Neuronal stem cell (in vitro differentiated cells): ENCODE measurements around the gene CMSS1.

ENCODE experiments used
- DNase-seq: peaks from one replicate; pipeline ENCODE4 v3.0.0-alpha.2; 2013; ENCODE audit warnings: low spot score
- H2AFZ ChIP-seq: one replicate; pipeline ENCODE4 v1.6.1; 2013; ENCODE audit warnings: mild to moderate bottlenecking, low read length, inconsistent platforms
- H2AK5ac ChIP-seq: 2 replicates; pipeline ENCODE4 v1.6.1; 2013; ENCODE audit warnings: low read depth, mild to moderate bottlenecking, inconsistent platforms, low read length, moderate library complexity, mixed read lengths
- H2BK120ac ChIP-seq: 2 replicates; pipeline ENCODE4 v1.6.1; 2013; ENCODE audit warnings: low read depth, mild to moderate bottlenecking, inconsistent platforms, low read length, moderate library complexity, mixed read lengths
- H2BK12ac ChIP-seq: one replicate; pipeline ENCODE4 v1.6.1; 2013; ENCODE audit warnings: low read length, inconsistent platforms
- H2BK15ac ChIP-seq: 2 replicates; pipeline ENCODE4 v1.6.1; 2013; ENCODE audit warnings: mild to moderate bottlenecking, low read length, inconsistent platforms, mixed read lengths
- H2BK5ac ChIP-seq: one replicate; pipeline ENCODE4 v1.6.1; 2013; ENCODE audit warnings: inconsistent platforms, mild to moderate bottlenecking, low read length, moderate library complexity
- H3K14ac ChIP-seq: one replicate; pipeline ENCODE4 v1.6.1; 2013; ENCODE audit warnings: low read length, inconsistent platforms
- H3K18ac ChIP-seq: 2 replicates; pipeline ENCODE4 v1.6.1; 2013; ENCODE audit warnings: low read length, inconsistent platforms
- H3K23ac ChIP-seq: 2 replicates; pipeline ENCODE4 v1.6.1; 2013; ENCODE audit warnings: low read depth, mild to moderate bottlenecking, mixed read lengths, low read length, inconsistent platforms; ENCODE audit not compliant: poor library complexity
- H3K27ac ChIP-seq: replicated peaks from 3 replicates; pipeline ENCODE4 v1.5.1; 2013; ENCODE audit warnings: low read length, inconsistent platforms
- H3K27me3 ChIP-seq, 3 experiments: 2 replicates each; pipeline ENCODE4 v1.6.1; 2013; ENCODE audit warnings: low read length in 3 of 3, mild to moderate bottlenecking in 2 of 3, inconsistent platforms in 1 of 3, low read depth in 1 of 3, mixed read lengths in 1 of 3, moderate library complexity in 1 of 3; ENCODE audit not compliant: control insufficient read depth in 3 of 3, insufficient read depth in 3 of 3
- H3K36me3 ChIP-seq, 2 donors: replicated peaks in 1 of 2; 2 replicates each; pipeline ENCODE4 v1.6.1; 2013; ENCODE audit warnings: low read length in 2 of 2; ENCODE audit not compliant: control insufficient read depth in 2 of 2, insufficient read depth in 2 of 2
- H3K4ac ChIP-seq: 2 replicates; pipeline ENCODE4 v1.6.1; 2013; ENCODE audit warnings: inconsistent platforms, mild to moderate bottlenecking, low read length, moderate library complexity
- H3K4me1 ChIP-seq, 2 donors: 1 replicate in 1 of 2; 2 replicates in 1 of 2; pipeline ENCODE4 v1.6.1; 2013; ENCODE audit warnings: low read length in 2 of 2, low read depth in 1 of 2; ENCODE audit not compliant: control insufficient read depth in 2 of 2, insufficient read depth in 1 of 2
- H3K4me2 ChIP-seq: one replicate; pipeline ENCODE4 v1.6.1; 2013; ENCODE audit warnings: mild to moderate bottlenecking, low read length, inconsistent platforms; ENCODE audit not compliant: insufficient read depth, poor library complexity, severe bottlenecking
- H3K4me3 ChIP-seq, 2 donors: 2 replicates each; pipeline ENCODE4 v1.5.1; 2013; ENCODE audit warnings: low read length in 2 of 2, mild to moderate bottlenecking in 2 of 2, inconsistent platforms in 1 of 2, moderate library complexity in 1 of 2
- H3K79me1 ChIP-seq: one replicate; pipeline ENCODE4 v1.6.1; 2013; ENCODE audit warnings: low read depth, mild to moderate bottlenecking, inconsistent platforms, low read length, moderate library complexity
- H3K9ac ChIP-seq: one replicate; pipeline ENCODE4 v1.6.1; 2013; ENCODE audit warnings: mild to moderate bottlenecking, low read depth, low read length, inconsistent platforms; ENCODE audit not compliant: poor library complexity
- H3K9me3 ChIP-seq, 2 donors: replicated peaks in 1 of 2; 2 replicates each; pipeline versions ENCODE3 to v1.6.1; 2013; ENCODE audit warnings: low read length in 2 of 2, mild to moderate bottlenecking in 2 of 2, inconsistent platforms in 1 of 2, low read depth in 1 of 2, mixed read lengths in 1 of 2, moderate library complexity in 1 of 2; ENCODE audit not compliant: control insufficient read depth in 2 of 2, insufficient read depth in 1 of 2
- H4K8ac ChIP-seq: one replicate; pipeline ENCODE4 v1.6.1; 2013; ENCODE audit warnings: low read depth, mild to moderate bottlenecking, inconsistent platforms, low read length, moderate library complexity
- H4K91ac ChIP-seq: one replicate; pipeline ENCODE4 v1.6.1; 2013; ENCODE audit warnings: low read length, low read depth, mild to moderate bottlenecking, inconsistent platforms; ENCODE audit not compliant: poor library complexity
- WGBS, 2 donors: extraction: QIAGEN DNeasy Blood & Tissue Kit; methylation state at CpG; one replicate each; pipeline ENCODE4 v1.1.7; 2013; ENCODE audit warnings: missing lambda C conversion rate in 2 of 2, mixed read lengths in 1 of 2; ENCODE audit not compliant: insufficient read length in 2 of 2, insufficient replicate concordance in 1 of 2; ENCODE audit errors: extremely low coverage in 2 of 2; 5-methylcytosine and 5-hydroxymethylcytosine counted together

The CMSS1 gene

DNA sequence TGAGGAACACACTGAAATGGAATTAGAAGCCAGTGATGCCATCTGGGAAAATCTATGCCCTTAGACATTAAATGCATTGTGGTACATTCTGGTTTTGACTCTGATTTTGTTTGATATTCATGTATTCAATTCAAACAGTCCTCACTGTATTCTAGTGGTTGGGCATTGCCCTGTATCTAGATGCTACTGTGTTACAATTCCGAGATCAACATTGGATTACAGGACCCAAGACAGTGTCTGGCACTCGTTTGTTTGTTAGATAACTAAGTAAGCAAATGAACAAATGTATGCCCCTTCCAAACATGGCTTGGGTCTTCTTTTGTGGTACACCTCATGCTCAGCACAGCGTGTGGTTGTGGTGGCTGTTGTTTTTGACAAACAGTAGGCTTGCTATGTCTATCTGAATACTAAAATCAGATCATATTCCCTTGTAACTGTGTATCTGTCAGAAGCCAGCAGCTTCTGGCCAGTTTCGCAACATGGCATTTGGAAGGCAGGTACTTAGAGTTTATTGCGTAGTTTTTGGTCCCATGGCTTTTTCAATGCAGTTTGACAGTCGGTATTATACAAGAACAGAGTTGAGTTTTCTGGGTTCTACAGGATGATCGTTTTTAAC is 290.9 kb downstream of the CMSS1 start:
- Histone ChIP-seq H3K9ac (no peak overlapping the region), H2AK5ac (no peak overlapping the region), H3K9me3 (no peaks in the 10 kb centered on the region), H3K79me1 (no peaks in the 10 kb centered on the region), H3K27me3 (no peaks in the 10 kb centered on the region), H2BK120ac (no peak overlapping the region), H3K36me3 (no peaks in the 10 kb centered on the region), H3K4ac (no peak overlapping the region), H3K23ac (no peak overlapping the region), H4K8ac (no peak overlapping the region), H3K27ac (no peak overlapping the region), H2BK15ac (no peak overlapping the region), H2AFZ (no peak overlapping the region), H2BK12ac (no peak overlapping the region), H2BK5ac (no peak overlapping the region), H3K4me2 (no peak overlapping the region), H4K91ac (no peak overlapping the region), H3K18ac (no peak overlapping the region), H3K4me3 (no peak overlapping the region), H3K4me1 (peaks cover 0 to 5% of the 10 kb centered on the region in 2 donors), H3K14ac (no peak overlapping the region)
- DNase-seq, result no peak
- WGBS, 2 donors, result no CpG with 5 or more reads among the region's 7 CpGs

DNA sequence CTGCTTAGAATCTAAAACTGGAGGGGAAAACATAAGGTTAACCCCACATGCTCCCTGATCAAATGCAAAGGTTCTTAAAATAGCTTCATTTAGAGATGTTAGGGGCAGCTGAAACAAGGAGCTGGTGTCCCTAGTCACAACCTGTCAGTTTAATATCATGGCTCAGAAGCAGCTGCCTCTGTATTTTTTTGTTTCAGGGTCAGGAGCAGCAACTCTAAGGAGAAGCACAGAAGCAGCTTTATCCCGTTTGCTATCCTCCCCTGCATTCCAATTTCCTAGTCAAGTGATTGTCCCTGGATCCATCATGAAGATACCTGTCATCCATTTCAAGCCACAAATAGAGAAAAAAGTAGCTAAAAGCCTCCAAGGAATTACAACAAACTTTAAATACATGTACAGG is 292.5 kb downstream of the CMSS1 start:
- no peak overlapping the region for H3K4ac ChIP-seq
- WGBS, 2 donors, result no CpG with 5 or more reads among the region's 1 CpG
- H2AFZ ChIP-seq, result no peak overlapping the region

DNA sequence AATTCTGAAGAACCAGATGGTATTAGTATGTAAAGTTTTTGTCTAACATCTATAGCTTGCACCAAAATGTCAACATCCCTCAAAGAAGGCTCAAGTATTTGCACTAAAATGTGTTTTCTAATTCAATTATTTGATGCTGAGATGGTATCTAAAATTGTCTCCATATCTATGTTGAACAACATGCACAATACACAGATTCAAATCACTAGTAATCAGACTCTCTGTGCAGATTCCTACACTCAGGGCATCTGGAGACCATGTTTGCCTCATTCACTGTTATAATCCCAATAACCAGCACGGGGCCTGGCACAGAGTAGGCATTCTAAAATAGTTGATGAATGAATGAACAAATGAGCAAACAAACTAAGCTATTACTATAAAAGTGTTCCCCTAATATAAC is 294.1 kb downstream of the CMSS1 start:
- WGBS, 2 donors, result no CpG with 5 or more reads among the region's 1 CpG
- Histone ChIP-seq H4K91ac (no peak overlapping the region), H3K4me1 (peaks cover 0 to 2% of the 10 kb centered on the region in 2 donors), H2BK5ac (no peak overlapping the region), H3K4me2 (no peak overlapping the region), H3K18ac (no peak overlapping the region), H3K14ac (no peak overlapping the region), H3K27ac (no peak overlapping the region), H3K4ac (no peak overlapping the region), H3K4me3 (no peak overlapping the region), H3K23ac (no peak overlapping the region), H4K8ac (no peak overlapping the region), H2BK12ac (no peak overlapping the region), H2BK15ac (no peak overlapping the region), H2BK120ac (no peak overlapping the region), H3K9me3 (no peaks in the 10 kb centered on the region), H2AK5ac (no peak overlapping the region), H3K9ac (no peak overlapping the region), H3K27me3 (no peaks in the 10 kb centered on the region), H3K79me1 (no peaks in the 10 kb centered on the region), H3K36me3 (no peaks in the 10 kb centered on the region), H2AFZ (no peak overlapping the region)
- DNase-seq, result no peak

More for the DNA sequence above, 292.5 kb downstream of the CMSS1 start:
- no peak overlapping the region for H2BK5ac ChIP-seq
- no peak overlapping the region for H2BK15ac ChIP-seq
- no peak overlapping the region for H2BK12ac ChIP-seq
- H3K36me3 ChIP-seq, result no peaks in the 10 kb centered on the region
- H3K27me3 ChIP-seq, result no peaks in the 10 kb centered on the region
- H3K18ac ChIP-seq, result no peak overlapping the region
- no peak overlapping the region for H3K9ac ChIP-seq
- no peak overlapping the region for H3K14ac ChIP-seq
- peaks cover 0 to 2% of the 10 kb centered on the region in 2 donors for H3K4me1 ChIP-seq
- no peak overlapping the region for H4K8ac ChIP-seq
- no peak overlapping the region for H4K91ac ChIP-seq
- no peak overlapping the region for H2BK120ac ChIP-seq
- no peak overlapping the region for H3K4me3 ChIP-seq
- H2AK5ac ChIP-seq, result no peak overlapping the region
- no peaks in the 10 kb centered on the region for H3K79me1 ChIP-seq
- H3K9me3 ChIP-seq, result no peaks in the 10 kb centered on the region
- H3K4me2 ChIP-seq, result no peak overlapping the region
- no peak for DNase-seq
- H3K23ac ChIP-seq, result no peak overlapping the region
- no peak overlapping the region for H3K27ac ChIP-seq

DNA sequence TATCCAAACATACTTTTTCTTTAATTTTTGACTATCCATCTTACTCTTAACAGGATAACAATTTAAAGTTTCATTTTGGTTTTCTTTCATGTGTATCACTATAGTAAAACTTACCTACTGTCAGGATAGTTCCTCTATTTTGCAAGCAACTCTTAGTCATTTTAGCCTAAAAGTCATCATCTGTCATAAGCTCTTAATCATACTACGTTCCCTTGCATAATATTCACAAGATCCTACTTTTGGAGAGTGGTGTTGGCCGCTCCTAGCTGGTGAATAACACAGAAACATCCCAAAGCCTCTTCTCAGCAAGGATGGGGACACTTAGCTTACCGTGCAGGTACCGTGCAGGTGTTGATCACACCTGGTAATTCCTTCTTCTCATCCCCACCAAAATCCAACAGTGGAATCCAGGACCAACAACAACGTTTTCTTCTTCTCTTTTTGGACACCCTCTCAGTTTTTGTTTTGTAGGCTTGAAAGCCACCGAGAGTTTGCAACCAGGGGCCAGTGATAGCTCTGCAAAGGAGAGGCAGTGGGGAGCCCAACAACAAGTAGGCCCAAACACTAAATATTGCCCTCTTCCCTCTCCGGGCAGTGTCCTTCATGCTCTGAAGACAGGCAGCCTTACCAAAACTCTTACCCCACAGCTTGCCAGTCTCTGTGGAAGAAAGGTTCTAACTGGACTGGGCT is 296.2 kb downstream of the CMSS1 start:
- Histone ChIP-seq H3K27ac (no peak overlapping the region), H3K9ac (no peak overlapping the region), H3K4me2 (no peak overlapping the region), H3K14ac (peak overlapping the region; percentile 78), H2BK15ac (no peak overlapping the region), H2BK120ac (no peak overlapping the region), H3K4ac (no peak overlapping the region), H2BK5ac (no peak overlapping the region), H4K8ac (no peak overlapping the region), H3K4me1 (no peaks in the 10 kb centered on the region), H3K4me3 (no peak overlapping the region), H2BK12ac (no peak overlapping the region), H2AFZ (no peak overlapping the region), H3K23ac (no peak overlapping the region), H3K36me3 (no peaks in the 10 kb centered on the region), H3K27me3 (no peaks in the 10 kb centered on the region), H3K9me3 (no peaks in the 10 kb centered on the region), H3K18ac (no peak overlapping the region), H3K79me1 (no peaks in the 10 kb centered on the region), H4K91ac (no peak overlapping the region), H2AK5ac (no peak overlapping the region)
- WGBS, 2 donors, result no CpG with 5 or more reads among the region's 7 CpGs
- no peak for DNase-seq
